ENCODE measurements around the gene E2F1. TPM values are rescaled to one million over a fixed set of nuclear protein-coding genes. Genes with fewer than 3 reads are reported as not detected.

The E2F1 gene
- total RNA-seq, 1 experiment from 2014 or later = 44.2 TPM

- H3K27me3 Mint-ChIP-seq (ENCODE audit: low read depth) = peaks cover 4% of the 10 kb centered on the region
- H3K36me3 Mint-ChIP-seq = peaks cover 6% of the 10 kb centered on the region
- ATAC-seq (no peak), DNase-seq (ENCODE audit: low spot score) (no peak)
- ChIA-PET CTCF (interaction anchor here (0.8 to 1.6 kb wide), 2 partner anchors 8 to 202 kb away, joined by 3 read pairs; no protein-coding TSS in a partner anchor), POLR2A (no interaction called here)
- no peak overlapping the region for H3K4me3 Mint-ChIP-seq
- no peak overlapping the region for H3K27ac Mint-ChIP-seq
- no peak for TF ChIP-seq ZNF671 (CRISPR knock-in tag; IDR thresholded peaks at IDR 0.05)
- TF ChIP-seq USF1 (CRISPR knock-in tag; IDR thresholded peaks at IDR 0.05) = no peak
- no peak for TF ChIP-seq RORB (CRISPR knock-in tag; IDR thresholded peaks at IDR 0.05)
- TF ChIP-seq FOXK1 (CRISPR knock-in tag; IDR thresholded peaks at IDR 0.05) = no peak
- TF ChIP-seq SMAD4 (CRISPR knock-in tag; IDR thresholded peaks at IDR 0.05) = no peak
- no peak for TF ChIP-seq ZBTB21 (CRISPR knock-in tag; IDR thresholded peaks at IDR 0.05; ENCODE audit: borderline replicate concordance)
- TF ChIP-seq FOXP4 (CRISPR knock-in tag; IDR thresholded peaks at IDR 0.05) = no peak
- TF ChIP-seq ERG (CRISPR knock-in tag; IDR thresholded peaks at IDR 0.05) = no peak
- no peak for TF ChIP-seq AR (CRISPR knock-in tag; IDR thresholded peaks at IDR 0.05)
- no peak for TF ChIP-seq ZNF263 (CRISPR knock-in tag; IDR thresholded peaks at IDR 0.05; ENCODE audit: low read depth)
- no peak for TF ChIP-seq CBFB (CRISPR knock-in tag; IDR thresholded peaks at IDR 0.05; ENCODE audit: low read depth)
- TF ChIP-seq NR2C2 (CRISPR knock-in tag; IDR thresholded peaks at IDR 0.05) = no peak
- H3K4me1 Mint-ChIP-seq = peaks cover 14% of the 10 kb centered on the region
- H3K9me3 Mint-ChIP-seq = no peaks in the 10 kb centered on the region
These were observed 26.7 kb downstream of the E2F1 start for GRCh38 chr20:33659341-33660034.

GRCh38 chr20:33658929-33659328, 27.3 kb downstream of the E2F1 start:
- ATAC-seq (no peak), DNase-seq (ENCODE audit: low spot score) (no peak)
- H3K4me1 Mint-ChIP-seq = peaks cover 16% of the 10 kb centered on the region
- ChIA-PET CTCF (interaction anchor here (0.8 to 1.6 kb wide), 2 partner anchors 9 to 202 kb away, joined by 3 read pairs; no protein-coding TSS in a partner anchor), POLR2A (interaction anchor here (0.5 kb wide), 1 partner anchor 26 kb away, joined by 3 read pairs; no protein-coding TSS in a partner anchor)
- H3K27me3 Mint-ChIP-seq (ENCODE audit: low read depth) = peaks cover 2% of the 10 kb centered on the region; the same call in 1 of the 2 replicates
- peaks cover 6% of the 10 kb centered on the region for H3K36me3 Mint-ChIP-seq
- H3K4me3 Mint-ChIP-seq = no peak overlapping the region
- no peak overlapping the region for H3K27ac Mint-ChIP-seq
- no peaks in the 10 kb centered on the region for H3K9me3 Mint-ChIP-seq
- TF ChIP-seq ATF1 (CRISPR knock-in tag; IDR thresholded peaks at IDR 0.05) (no peak), NFATC4 (CRISPR knock-in tag; IDR thresholded peaks at IDR 0.05) (no peak), ARID4B (CRISPR knock-in tag; IDR thresholded peaks at IDR 0.05; ENCODE audit: borderline replicate concordance) (no peak), ZNF281 (CRISPR knock-in tag; IDR thresholded peaks at IDR 0.05) (no peak), ETV6 (CRISPR knock-in tag; IDR thresholded peaks at IDR 0.05) (no peak), NR2C2 (CRISPR knock-in tag; IDR thresholded peaks at IDR 0.05) (no peak), ZNF121 (CRISPR knock-in tag; IDR thresholded peaks at IDR 0.05) (no peak), SMAD3 (CRISPR knock-in tag; IDR thresholded peaks at IDR 0.05; ENCODE audit: borderline replicate concordance) (no peak)

Data from WTC11 (cell line).